ENCODE data around the gene MB.
A peak's percentile ranks its signal among the peaks of the same experiment; 100 is the strongest.

Gene MB

GRCh38 chr22:35592418-35592967 lies 24.6 kb downstream of the MB start:
- no peak for DNase-seq

DNA sequence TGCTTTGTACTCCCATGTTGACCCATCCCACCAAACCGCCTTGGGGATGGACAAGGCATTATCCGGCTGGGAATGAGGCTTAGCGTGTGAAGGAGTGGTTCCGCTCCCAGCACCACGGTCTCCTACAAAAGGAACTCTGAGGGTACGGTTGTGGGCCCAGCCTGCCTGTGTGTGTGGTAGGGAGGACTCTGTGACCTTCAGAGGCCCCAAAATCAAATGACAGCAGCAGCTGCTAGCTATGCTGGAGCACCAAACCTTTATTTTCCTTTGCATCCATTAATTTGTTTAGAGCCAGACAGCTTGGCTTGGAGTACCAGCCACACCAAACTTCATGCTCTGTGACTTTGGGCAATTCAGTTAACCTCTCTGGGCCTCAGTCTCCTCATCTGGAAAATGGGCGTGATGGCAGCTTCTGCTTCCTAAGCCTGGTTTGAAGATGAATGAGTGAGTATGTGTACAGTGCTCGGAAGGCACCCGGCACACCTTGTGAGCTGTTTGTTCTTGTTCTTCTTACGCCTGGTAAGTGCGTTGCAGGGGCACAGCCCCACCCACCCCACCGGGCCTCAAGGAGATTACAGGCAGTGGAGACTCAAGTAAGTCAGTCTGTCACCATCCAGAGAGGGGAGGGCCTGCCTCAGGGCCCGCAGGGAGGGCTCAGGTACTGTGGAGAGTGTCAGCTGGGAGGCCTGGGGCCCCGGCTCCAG lies 25.3 kb downstream of the MB start:
- no peak for DNase-seq

GRCh38 chr22:35590634-35591295 lies 26.4 kb downstream of the MB start:
- no peak for DNase-seq

DNA sequence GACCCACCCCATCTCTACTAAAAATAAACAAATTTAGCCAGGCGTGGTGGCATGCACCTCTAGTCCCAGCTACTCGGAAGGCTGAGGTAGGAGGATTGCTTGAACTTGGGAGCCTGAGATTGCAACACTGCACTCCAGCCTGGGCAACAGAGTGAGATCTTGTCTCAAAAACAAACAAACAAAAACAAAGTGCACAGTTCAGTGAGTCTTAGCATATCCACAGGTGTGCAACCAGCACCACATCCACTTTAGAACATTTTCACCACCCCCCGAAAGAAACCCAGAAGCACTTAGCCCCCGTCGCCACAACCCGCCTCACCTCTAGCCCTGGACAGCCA lies 27.4 kb downstream of the MB start:
- DNase-seq = no peak

GRCh38 chr22:35589071-35589755 lies 27.9 kb downstream of the MB start:
- no peak for DNase-seq

DNA sequence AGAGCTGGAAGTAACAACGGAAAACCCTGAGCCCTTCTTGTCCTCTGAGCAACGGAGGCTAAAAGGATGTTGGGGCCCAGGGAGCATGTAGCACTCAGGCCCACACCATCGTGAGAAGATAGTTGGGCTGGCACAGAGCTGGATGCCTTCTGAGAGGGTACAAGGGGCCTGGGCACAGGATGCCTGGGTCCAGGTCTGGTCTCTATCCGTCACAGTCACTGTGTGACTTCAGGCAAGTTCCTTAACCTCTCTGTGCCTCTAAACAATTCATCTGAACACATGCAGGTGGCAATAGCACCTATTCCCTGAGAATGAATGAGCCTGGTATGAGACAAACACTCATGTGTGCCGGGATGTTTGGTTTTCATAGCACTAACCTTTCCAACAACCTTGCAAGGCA lies 29.2 kb downstream of the MB start:
- DNase-seq = no peak

DNA sequence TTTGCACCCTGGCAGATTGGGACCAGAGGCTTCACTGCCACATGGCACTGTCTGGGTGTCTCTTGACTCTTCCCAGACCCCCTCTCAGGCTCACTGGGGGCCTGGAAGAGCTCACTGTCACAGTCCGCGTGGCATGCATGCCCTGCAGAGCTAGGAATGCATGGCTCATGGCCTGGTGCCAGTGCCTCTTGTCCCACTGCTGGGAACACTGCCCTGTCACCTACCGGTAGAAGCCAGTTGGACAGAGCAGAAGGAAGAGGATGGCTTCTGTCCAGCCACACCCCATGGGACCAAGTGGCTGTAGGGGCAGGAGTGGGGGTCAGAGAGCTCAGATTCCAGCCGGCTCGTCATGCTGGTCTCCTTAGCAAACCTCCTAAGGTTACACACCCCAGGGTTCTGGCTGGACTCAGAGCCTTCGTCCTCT lies 29.7 kb downstream of the MB start:
- no peak for DNase-seq

GRCh38 chr22:35586771-35587170 lies 30.4 kb downstream of the MB start:
- DNase-seq = no peak

DNA sequence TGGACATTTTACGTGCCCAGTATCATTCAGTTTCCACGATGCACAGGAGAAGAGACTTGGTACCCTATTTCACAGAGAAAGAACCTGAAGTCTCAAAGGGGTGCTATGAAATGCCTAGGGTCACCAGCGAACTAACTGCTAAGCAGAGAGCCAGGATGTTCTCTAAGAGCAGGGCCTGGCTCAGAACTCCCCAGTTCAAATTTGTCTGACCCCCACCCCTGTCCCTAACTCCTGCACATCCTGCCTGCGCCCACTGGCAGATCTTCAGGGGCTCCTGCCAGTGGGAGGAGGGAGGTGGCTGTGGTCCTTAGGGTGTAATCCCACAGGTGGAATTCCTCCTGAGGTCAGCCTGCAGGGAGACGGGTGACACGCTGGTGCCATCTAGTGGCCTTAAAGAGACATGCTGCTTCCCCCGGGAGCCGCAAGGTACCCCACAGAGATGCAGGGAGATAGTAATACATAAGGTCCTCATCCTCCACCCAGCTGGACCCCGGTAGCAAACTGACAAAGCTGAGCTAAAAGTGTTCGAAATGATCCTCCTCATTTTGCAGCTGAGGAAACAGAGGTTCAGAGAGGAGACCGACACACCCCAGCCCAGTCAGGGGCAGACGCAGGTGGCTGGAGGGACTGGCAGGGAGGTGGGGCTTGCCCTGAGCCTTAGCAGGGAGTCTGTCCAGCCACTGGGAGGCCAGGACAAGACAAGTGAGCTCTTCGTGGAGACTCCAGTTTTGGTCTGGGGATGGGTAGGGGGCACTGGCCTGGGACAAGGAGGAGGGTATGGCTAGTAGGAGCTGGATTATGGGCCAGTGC lies 34.1 kb downstream of the MB start:
- peak; percentile 41 for DNase-seq

- no peak for DNase-seq
Measured at GRCh38 chr22:35582218-35582860, 34.8 kb downstream of the MB start.

- DNase-seq = no peak
Measured at GRCh38 chr22:35581023-35581413, 36.1 kb downstream of the MB start.

- DNase-seq = no peak
Measured at GRCh38 chr22:35580351-35581022, 36.6 kb downstream of the MB start.

GRCh38 chr22:35578836-35579575 lies 38.1 kb downstream of the MB start:
- DNase-seq = no peak

DNA sequence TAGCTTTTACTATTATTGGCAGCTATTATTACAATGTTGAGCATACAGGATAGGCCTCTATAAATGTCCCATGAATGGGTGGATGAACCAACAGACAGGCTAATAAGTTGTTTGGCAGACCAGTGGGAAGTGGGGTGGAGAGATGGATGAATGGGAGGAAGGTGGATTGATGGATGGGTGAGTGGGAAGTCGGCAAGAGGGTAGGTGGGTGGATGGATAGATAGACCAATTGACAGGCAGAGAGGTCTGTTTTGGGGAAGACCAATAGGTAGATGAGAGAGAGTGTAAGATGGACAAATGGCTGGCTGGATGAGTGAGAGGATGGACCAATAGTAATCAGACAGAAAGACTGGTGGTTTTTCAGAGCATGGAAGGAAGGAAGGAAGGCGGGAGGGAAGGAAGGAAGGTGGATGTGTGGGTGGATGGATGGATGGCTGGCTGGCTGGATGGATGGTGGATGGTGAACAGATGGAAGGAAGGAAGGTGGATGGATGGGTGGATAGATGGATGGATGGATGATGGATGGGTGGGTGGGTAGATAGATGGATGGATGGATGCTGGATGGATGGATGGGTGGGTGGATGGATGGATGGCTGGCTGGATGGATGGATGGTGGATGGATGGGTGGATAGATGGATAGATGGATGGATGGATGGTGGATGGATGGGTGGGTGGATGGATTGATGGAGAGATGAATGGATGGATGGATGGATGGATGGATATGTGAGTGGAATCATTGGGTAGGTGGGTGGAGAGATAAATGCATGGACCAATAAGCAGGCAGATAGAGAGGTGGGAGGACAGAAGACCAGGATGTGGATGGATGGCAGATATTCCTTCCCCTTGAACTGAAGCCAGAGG lies 39.1 kb downstream of the MB start:
- no peak for DNase-seq

GRCh38 chr22:35576671-35577070 lies 40.5 kb downstream of the MB start:
- no peak for DNase-seq

DNA sequence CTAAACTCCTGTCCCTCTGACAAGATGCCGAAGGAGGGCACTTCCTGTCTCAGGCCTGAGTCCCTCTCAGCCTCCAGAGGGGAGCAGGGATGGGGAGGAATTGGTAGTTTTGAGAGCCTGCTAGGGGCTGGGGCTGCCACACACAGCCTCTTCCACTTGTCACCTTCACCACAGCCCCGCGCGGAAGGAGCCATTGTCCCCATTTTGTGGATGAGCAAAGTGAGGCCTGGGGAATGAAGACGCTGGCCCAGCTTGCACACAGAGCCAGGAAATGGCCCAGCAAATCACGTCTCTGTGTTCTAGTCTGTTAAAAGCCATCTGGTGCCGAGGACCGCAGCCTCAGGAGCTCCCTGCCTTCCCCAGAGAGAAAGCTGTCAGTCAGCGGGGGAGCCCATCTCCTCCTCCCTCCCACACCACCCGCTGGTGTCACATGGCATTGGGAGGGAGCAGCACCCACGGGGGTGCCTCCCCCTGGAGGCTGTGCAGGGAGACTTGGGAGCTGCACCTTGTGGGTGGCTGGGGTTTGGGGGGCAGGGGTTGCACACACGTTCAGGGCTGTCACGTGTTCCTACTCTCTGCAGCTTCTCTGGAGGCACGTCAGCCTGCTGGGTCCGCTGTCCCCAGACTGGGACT lies 41.9 kb downstream of the MB start:
- no peak for DNase-seq

DNA sequence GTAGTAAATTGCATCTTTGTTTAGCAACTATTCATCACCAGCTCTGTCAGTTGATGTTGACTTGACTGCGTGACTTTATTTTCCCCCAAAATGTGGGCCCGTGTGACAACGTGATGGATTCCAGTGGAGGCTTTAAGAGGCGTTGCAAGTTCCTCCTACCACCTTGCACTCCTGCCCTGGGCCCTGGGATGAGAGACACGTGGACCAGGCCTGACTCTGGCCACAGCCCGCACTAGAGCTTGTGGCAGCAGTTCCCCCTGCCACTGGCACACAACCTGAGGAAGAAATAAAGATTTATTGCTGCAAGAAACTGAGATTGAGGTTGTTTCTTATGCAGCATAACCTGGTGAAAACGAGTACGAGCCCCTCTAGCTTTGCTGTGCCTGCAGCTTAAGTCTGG lies 44.6 kb downstream of the MB start:
- no peak for DNase-seq

DNA sequence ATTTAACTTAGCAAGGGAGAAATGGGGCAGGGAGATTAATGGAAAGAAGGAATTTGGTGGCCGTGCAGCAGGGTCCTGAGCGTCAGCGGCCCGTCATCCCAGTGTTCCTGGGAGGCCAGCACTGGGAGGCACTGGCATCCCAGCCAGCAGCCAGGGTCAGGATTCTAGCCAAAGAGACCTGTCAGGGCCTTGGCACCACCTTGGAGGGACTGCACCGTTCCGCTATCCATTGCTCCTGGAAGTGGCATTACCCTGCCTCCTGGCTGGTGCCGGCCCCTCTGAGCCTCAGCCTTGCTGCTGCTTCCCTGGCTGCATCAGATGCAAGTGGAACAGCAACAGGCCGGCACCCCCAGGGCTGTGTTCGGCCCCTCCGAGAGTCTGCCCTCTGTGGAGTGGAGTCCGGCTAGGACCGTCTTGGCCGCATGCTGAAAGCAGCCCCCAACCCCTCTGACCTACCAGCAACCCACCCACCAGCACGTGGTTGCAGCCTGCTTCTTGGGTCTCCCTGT lies 46.4 kb downstream of the MB start:
- DNase-seq = no peak

DNA sequence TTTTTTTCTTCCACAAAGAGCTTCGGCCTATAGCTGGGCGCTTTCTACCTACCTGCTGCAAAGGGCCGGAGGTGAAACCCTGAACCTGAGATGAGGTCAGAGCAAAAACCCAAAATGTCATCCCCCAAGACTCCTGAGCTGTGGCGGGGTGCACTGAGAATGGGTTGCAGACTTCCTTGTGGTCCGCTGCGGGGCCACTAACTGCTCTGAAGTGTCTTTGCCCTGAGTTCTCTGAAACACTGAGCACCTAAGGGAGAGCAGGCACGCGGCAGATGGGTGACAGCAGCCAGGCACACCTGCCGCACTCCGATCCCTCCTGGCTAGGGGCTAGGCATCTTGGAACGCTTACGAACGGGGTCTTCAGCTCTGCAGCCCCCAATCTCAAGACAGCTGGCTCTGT lies 47.2 kb downstream of the MB start:
- no peak for DNase-seq
